ENCODE data around the gene MAD2L1BP. TPM values are rescaled to one million over a fixed set of nuclear protein-coding genes. Genes with fewer than 3 reads are reported as not detected.
"Not testable (repeated sequence)": the region's sequence is repeated elsewhere in the genome, so short reads cannot be mapped to it uniquely, and the experiment has no call there.

Gene MAD2L1BP, protein sequence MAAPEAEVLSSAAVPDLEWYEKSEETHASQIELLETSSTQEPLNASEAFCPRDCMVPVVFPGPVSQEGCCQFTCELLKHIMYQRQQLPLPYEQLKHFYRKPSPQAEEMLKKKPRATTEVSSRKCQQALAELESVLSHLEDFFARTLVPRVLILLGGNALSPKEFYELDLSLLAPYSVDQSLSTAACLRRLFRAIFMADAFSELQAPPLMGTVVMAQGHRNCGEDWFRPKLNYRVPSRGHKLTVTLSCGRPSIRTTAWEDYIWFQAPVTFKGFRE
- total RNA-seq: 23.4 to 24.4 TPM (median 23.6 TPM) in 3 replicates

DNA sequence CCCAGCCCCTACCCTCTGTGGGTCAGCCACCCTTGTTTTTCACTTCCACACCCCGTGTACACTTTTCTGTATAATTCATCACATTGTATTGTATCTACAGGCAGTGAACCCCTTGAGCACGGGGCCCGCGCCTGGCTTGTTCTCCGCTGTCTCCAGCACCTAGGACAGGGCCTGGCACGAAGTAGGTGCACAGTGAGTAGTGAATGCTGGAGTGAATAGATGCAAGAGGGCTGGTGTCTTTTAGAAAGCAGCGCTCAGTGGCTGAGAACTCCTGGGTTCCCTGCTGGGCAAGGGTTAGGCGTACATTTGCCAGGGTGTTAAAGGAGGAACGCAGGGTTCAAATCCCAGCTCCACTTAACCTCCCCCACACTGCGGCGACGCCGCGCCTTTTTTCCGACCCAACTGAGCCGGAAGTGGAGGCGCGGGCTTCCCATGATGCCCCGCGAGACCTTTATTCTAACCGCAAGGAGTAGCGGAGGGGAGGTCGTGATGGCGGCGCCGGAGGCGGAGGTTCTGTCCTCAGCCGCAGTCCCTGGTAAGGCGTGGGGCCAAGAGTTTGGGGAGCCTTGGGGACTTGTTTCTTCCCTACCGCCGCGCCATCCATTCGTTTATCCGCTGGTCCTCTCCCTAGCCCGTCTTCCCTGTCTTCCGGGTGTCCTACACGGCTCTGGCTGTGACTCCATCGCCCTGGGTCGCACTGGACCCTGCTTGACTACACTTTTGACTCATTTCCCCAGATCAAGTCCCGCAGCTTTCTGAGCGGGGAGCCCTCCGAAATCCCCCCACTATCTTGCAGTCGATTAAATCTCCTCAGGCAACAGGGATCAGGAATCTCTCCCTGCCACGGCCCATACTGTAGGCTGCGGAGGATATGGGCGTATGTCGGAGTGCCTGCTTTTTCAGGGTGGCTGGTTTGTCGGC, at the start of gene MAD2L1BP:
MAD2L1BP (plus strand) TSS at position 454 of the 921 bp plus-strand sequence; CDS start at position 490, 36 bp downstream.
- H3K36me3 Mint-ChIP-seq: peaks cover 16% of the 10 kb centered on the region

DNA sequence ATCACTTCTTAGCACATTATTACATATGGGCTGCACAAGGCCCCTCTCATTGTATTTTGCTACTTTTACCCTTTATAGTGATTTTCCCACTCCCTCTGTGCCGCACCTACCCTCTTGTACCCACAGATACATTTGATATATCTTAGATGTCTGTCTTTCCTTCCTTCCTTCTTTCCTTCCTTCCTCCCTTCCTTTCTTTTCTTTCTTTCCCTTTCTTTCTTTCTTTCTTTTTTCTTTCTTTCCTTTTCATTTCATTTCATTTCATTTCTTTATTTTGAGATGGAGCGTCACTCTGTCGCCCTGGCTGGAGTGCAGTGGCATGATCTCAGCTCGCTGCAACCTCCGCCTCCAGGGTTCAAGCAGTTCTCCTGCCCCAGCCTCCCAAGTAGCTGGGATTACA, 47.4 kb upstream of the MAD2L1BP start:
- peaks cover 26% of the 10 kb centered on the region for H3K36me3 Mint-ChIP-seq
- H3K4me1 Mint-ChIP-seq: no peaks in the 10 kb centered on the region
- no peak for DNase-seq (ENCODE audit: low spot score in 2 of 2, unreplicated experiment in 2 of 2)
- H3K27me3 Mint-ChIP-seq (ENCODE audit: low read depth): no peaks in the 10 kb centered on the region
- no peak overlapping the region for H3K27ac Mint-ChIP-seq
- H3K9me3 Mint-ChIP-seq: no peaks in the 10 kb centered on the region
- H3K4me3 Mint-ChIP-seq: no peak overlapping the region
- TF ChIP-seq, protein P1, sequence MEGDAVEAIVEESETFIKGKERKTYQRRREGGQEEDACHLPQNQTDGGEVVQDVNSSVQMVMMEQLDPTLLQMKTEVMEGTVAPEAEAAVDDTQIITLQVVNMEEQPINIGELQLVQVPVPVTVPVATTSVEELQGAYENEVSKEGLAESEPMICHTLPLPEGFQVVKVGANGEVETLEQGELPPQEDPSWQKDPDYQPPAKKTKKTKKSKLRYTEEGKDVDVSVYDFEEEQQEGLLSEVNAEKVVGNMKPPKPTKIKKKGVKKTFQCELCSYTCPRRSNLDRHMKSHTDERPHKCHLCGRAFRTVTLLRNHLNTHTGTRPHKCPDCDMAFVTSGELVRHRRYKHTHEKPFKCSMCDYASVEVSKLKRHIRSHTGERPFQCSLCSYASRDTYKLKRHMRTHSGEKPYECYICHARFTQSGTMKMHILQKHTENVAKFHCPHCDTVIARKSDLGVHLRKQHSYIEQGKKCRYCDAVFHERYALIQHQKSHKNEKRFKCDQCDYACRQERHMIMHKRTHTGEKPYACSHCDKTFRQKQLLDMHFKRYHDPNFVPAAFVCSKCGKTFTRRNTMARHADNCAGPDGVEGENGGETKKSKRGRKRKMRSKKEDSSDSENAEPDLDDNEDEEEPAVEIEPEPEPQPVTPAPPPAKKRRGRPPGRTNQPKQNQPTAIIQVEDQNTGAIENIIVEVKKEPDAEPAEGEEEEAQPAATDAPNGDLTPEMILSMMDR (IDR thresholded peaks at IDR 0.05; ENCODE audit: unreplicated experiment): no peak

More for the DNA sequence above, at the start of gene MAD2L1BP:
- DNase-seq (ENCODE audit: low spot score in 2 of 2, unreplicated experiment in 2 of 2): peak; percentile 41 to 76
- H3K4me1 Mint-ChIP-seq: peaks cover 22% of the 10 kb centered on the region
- H3K27ac Mint-ChIP-seq: peak within 1 kb of the TSS; percentile 91
- H3K27me3 Mint-ChIP-seq (ENCODE audit: low read depth): no peaks in the 10 kb centered on the region
- TF ChIP-seq, protein P1 (IDR thresholded peaks at IDR 0.05; ENCODE audit: unreplicated experiment): no peak
- H3K9me3 Mint-ChIP-seq: no peaks in the 10 kb centered on the region
- H3K4me3 Mint-ChIP-seq: peak within 1 kb of the TSS; percentile 96

DNA sequence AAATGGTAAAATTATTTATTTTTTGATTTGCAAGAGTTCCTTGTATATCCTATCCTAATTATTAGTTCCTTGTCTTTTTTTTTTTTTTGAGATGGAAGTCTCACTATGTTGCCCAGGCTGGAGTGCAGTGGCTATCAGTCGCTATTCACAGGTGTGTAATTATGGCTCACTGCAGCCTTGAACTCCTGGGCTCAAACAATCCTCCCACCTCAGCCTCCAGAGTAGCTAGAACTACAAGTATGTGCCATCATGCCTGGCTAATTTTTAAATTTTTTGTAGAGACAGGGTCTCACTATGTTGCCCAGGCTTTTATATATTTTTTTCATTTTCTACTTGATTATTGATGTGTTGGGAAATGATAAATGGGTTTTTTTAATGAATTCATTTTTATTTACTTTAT, 46.1 kb upstream of the MAD2L1BP start:
- not testable (repeated sequence) for H3K4me3 Mint-ChIP-seq; H3K4me1 Mint-ChIP-seq; H3K9me3 Mint-ChIP-seq; H3K27me3 Mint-ChIP-seq (ENCODE audit: low read depth); H3K27ac Mint-ChIP-seq; DNase-seq (ENCODE audit: low spot score in 2 of 2, unreplicated experiment in 2 of 2)
- peaks cover 20% of the 10 kb centered on the region for H3K36me3 Mint-ChIP-seq

DNA sequence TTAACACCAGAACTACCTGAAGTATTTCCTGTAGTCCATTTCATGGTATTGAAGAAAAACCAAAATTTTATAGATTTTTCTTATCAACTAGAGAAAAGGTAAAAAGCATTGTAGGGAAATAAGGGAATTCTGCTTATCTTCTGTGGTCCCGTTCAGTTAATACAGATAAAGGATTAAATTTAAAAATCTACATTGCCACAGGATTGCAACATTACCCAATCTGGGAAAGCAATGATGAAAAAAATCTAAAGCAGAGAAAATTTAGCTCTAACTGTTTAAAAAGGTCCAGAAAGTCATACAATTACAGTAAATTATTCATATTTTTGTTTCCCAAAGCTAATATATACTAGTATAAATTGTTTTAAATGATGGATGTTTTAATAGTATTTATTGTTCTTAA, 41.7 kb upstream of the MAD2L1BP start:
- H3K27ac Mint-ChIP-seq: no peak overlapping the region
- H3K9me3 Mint-ChIP-seq: no peaks in the 10 kb centered on the region
- TF ChIP-seq, protein P1 (IDR thresholded peaks at IDR 0.05; ENCODE audit: unreplicated experiment): no peak
- H3K27me3 Mint-ChIP-seq (ENCODE audit: low read depth): no peaks in the 10 kb centered on the region
- H3K4me1 Mint-ChIP-seq: no peaks in the 10 kb centered on the region
- H3K36me3 Mint-ChIP-seq: peaks cover 10% of the 10 kb centered on the region
- no peak for DNase-seq (ENCODE audit: low spot score in 2 of 2, unreplicated experiment in 2 of 2)
- H3K4me3 Mint-ChIP-seq: no peak overlapping the region

DNA sequence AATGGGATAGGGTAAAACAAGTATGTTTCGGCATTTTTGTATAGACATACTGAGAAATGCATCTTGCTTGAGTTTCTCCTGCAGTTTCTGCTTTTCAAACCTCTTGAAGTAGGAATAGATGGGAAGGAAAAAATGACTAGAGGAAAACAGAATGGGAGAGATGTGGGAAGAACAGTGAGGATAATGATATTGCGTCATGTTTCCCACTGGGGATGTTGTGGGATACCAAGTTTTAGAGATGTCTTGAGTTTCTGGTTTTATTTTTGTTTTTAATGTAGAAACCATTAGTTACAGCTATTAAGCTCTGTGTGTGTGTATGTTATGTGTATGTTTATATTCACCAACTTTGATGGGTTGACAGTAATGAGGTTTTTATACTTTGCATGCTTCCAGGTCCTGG, 35.0 kb upstream of the MAD2L1BP start:
- TF ChIP-seq, protein P1 (IDR thresholded peaks at IDR 0.05; ENCODE audit: unreplicated experiment): no peak
- H3K27me3 Mint-ChIP-seq (ENCODE audit: low read depth): no peaks in the 10 kb centered on the region
- H3K27ac Mint-ChIP-seq: no peak overlapping the region
- DNase-seq (ENCODE audit: low spot score in 2 of 2, unreplicated experiment in 2 of 2): no peak
- no peaks in the 10 kb centered on the region for H3K9me3 Mint-ChIP-seq
- H3K36me3 Mint-ChIP-seq: peaks cover 23% of the 10 kb centered on the region
- H3K4me3 Mint-ChIP-seq: no peak overlapping the region
- H3K4me1 Mint-ChIP-seq: no peaks in the 10 kb centered on the region

DNA sequence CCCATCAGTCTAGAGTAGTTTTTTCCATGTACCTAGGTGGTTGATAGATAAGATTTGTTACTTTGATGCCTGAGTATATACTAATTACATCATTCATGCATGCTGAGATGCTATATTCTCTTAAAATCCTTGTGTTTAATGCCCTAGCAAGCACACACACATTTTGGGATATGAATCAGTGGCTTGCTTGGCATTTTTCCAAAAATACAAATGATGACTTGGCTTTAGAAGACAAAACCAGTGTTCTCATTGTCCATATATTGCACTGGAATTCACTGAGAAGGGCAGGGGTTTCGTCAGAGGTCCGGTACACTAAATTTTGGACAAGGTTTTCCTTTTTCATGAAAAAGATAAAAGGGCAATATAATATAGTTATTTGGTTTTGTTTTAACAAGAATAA, 31.5 kb upstream of the MAD2L1BP start:
- Mint-ChIP-seq H3K27ac (no peak overlapping the region), H3K9me3 (no peaks in the 10 kb centered on the region), H3K36me3 (peaks cover 29% of the 10 kb centered on the region), H3K27me3 (ENCODE audit: low read depth) (no peaks in the 10 kb centered on the region), H3K4me1 (peaks cover 2% of the 10 kb centered on the region), H3K4me3 (no peak overlapping the region)
- DNase-seq (ENCODE audit: low spot score in 2 of 2, unreplicated experiment in 2 of 2): no peak
- TF ChIP-seq, protein P1 (IDR thresholded peaks at IDR 0.05; ENCODE audit: unreplicated experiment): no peak
